HG02759 (cell line): Measurements from ENCODE around the gene CRADD.
A peak's percentile ranks its signal among the peaks of the same experiment; 100 is the strongest.

ENCODE experiments used
- ATAC-seq: cut with Tn5 transposase; IDR thresholded peaks from one replicate; pipeline ENCODE4 v1.9.1; 2021; ENCODE audit warnings: mild to moderate bottlenecking, moderate library complexity; ENCODE audit not compliant: unreplicated experiment

CRADD gene

GRCh38 chr12:93734784-93735183 is 57.6 kb downstream of the CRADD start:
- no peak for ATAC-seq

- no peak for ATAC-seq
Observed at GRCh38 chr12:93736640-93737178, 59.5 kb downstream of the CRADD start.

- ATAC-seq = no peak
Observed at GRCh38 chr12:93737457-93738198, 60.5 kb downstream of the CRADD start.

- ATAC-seq = no peak
Observed at GRCh38 chr12:93738199-93739058, 61.3 kb downstream of the CRADD start.

- ATAC-seq = no peak
Observed at GRCh38 chr12:93740751-93741150, 63.6 kb downstream of the CRADD start.

GRCh38 chr12:93741659-93742109 is 64.5 kb downstream of the CRADD start:
- peak; percentile 24 for ATAC-seq

- peak; percentile 94 for ATAC-seq
Observed at GRCh38 chr12:93742110-93742934, 65.1 kb downstream of the CRADD start.

- no peak for ATAC-seq
Observed at GRCh38 chr12:93743229-93743998, 66.2 kb downstream of the CRADD start.

GRCh38 chr12:93743999-93744689 is 67.0 kb downstream of the CRADD start:
- no peak for ATAC-seq

- ATAC-seq = no peak
Observed at GRCh38 chr12:93745286-93745685, 68.1 kb downstream of the CRADD start.

GRCh38 chr12:93746572-93747168 is 69.5 kb downstream of the CRADD start:
- no peak for ATAC-seq

GRCh38 chr12:93748672-93749383 is 71.7 kb downstream of the CRADD start:
- ATAC-seq = no peak

GRCh38 chr12:93749515-93749914 is 72.3 kb downstream of the CRADD start:
- no peak for ATAC-seq

GRCh38 chr12:93750056-93750455 is 72.9 kb downstream of the CRADD start:
- no peak for ATAC-seq

GRCh38 chr12:93751864-93752610 is 74.9 kb downstream of the CRADD start:
- no peak for ATAC-seq

GRCh38 chr12:93753285-93753684 is 76.1 kb downstream of the CRADD start:
- no peak for ATAC-seq

GRCh38 chr12:93753838-93754429 is 76.8 kb downstream of the CRADD start:
- ATAC-seq = no peak
